Fibroblast of gingiva (primary cell): ENCODE measurements around the gene GPR62.

ENCODE experiments used
- DNase-seq: peaks from one replicate; pipeline ENCODE4 v3.0.0-alpha.2; 2011; ENCODE audit warnings: low read depth

The GPR62 gene

GRCh38 chr3:51955893-51956770 lies 951 bp downstream of the GPR62 start:
- DNase-seq = peak; percentile 47

DNA sequence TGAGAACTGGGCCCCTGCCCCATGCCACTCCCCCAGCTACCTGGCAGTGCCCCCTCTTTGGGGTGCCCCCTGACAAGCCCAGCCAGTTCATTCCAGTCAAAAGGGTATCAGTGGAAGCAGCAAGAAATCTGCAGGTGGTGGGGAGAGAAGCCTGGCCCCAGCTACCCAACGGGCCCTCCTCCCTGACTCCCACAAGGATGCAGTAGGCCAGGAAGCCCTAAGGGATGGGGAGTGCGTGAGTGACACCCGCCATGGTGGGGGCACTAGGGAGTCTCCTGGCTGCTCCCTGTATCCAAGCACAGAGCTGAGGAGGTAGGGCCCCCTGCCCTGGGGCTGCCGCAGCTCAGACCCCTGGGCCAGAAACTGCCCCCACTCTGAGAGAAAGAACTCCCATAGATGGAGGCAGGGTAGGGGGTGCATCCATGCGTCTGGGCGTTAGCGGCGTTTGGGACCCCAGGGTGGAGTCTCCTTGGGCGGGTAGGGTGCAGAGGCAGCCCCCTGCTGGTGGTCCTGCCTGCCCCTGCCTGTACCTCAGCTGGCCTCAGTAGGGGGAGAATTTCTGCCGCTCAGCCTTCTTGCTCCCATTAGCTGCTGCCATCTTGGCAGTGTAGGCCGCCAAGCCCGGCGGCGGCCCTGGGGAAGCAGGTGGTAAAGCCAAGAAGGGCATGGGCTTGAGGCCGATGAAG lies 2.5 kb downstream of the GPR62 start:
- DNase-seq = no peak

GRCh38 chr3:51958603-51959521 lies 3.7 kb downstream of the GPR62 start:
- no peak for DNase-seq

DNA sequence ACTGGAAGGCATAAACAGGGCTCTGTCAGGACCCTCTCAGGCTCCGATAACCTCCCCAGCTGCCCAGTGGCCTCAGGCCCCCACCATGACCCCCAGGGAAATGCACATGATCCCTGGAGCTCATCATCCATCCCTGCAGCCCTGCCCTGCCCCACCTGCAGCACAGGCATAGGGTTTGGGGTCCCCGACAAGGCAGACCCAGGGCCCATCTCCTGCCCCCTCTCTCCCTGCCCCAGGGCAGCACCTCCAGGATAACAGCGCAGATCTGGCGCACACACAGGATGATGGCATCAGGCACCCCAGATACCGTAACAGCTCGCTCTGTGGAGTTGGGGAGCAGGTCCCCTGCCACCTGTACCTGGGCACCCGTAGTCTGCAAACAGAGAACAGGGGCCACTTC lies 4.5 kb downstream of the GPR62 start:
- no peak for DNase-seq

GRCh38 chr3:51960386-51960785 lies 5.2 kb downstream of the GPR62 start:
- no peak for DNase-seq

GRCh38 chr3:51961011-51961410 lies 5.8 kb downstream of the GPR62 start:
- no peak for DNase-seq

DNA sequence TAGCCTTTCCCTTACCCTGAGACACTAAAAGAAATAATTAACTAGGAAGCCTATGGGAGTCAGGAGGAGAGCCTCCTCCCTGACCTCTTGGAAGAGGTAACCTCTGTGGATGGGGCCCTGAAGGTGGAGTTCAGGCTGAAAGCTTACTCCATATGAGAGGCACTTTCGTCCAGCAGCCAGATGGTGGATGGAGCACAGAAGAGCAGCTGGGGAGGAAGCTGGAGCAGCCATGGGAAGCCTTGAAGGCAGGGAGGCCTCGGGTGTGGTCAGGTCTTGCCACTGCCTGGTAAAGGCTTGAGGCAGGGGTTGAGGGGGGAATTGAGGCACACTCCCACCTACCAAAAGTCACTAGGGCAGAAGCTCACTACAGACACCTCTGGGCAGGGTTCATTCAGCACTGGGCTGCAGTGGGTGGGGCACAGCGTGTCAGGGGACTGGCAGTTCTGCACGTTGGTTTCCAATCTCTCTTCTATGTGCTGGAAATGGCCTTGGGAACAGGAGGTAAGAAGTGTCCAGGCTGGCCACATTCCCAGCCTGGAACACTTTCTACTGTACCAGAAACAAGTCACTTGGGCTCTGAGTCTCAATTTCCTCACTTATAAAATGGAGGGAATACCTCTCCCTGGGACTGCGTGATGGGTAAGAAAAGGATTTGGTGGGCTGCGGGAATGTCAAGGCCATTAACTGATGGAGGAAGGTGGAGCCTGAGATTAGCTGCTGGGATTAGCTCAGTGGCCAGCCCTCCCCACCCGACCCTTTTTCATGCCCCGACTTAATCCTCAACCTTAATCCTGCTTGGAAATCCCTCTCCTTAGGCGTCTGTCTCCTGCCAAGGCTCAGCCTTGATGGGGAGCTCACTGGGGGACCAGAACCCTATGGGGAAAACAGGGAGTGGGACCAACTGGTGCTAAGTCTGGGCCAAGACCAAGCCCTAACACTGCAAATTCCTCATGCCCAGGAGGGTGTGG lies 6.7 kb downstream of the GPR62 start:
- DNase-seq = no peak

- DNase-seq = no peak
These were observed 7.8 kb downstream of the GPR62 start for GRCh38 chr3:51962854-51963530.

DNA sequence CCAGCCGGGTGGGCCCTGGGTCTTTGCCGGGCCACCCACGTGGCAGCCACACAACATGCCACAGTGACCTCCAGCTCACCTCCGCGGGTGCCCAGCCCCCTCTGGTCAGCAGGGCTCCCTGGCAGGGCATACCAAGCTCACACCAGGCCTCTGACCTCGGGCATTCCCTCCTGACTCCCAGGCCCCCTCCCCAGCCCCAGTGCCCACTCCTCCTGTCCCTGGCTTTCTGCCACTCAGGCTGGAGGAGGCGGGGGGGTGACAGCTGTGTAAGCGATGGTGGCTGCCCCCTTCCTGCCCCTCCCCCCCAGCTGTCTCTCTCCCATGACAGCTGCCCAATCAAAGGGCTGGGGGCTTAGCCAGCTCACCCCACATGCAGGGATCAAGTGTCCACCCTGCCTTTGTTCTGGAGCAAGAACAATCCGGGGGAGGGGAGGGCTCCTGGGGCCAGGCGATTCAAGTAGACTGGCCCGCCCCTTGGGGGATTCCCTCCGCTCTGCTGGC lies 8.8 kb downstream of the GPR62 start:
- no peak for DNase-seq

GRCh38 chr3:51964521-51964920 lies 9.3 kb downstream of the GPR62 start:
- no peak for DNase-seq

- no peak for DNase-seq
These were observed 10.8 kb downstream of the GPR62 start for GRCh38 chr3:51966016-51966415.

DNA sequence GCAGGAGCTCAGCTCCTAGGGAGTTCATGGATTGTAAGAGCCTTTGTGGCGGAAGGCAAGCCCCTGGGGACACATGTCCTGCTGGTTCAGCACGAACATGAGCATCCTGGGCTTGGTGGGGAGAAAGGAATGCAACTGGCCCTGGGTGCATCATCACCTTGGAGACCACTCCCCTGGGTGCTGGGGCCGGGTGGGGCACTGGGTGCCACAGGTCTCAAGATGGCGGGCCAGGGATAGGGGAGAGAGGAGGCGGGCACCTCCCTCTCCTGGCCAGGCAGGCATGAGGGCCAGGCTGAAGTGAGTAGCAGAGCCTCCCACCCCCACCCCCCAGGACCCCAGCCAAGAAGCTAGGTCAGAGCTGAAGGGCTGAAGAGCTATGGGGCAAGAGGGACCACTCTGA lies 11.3 kb downstream of the GPR62 start:
- no peak for DNase-seq

DNA sequence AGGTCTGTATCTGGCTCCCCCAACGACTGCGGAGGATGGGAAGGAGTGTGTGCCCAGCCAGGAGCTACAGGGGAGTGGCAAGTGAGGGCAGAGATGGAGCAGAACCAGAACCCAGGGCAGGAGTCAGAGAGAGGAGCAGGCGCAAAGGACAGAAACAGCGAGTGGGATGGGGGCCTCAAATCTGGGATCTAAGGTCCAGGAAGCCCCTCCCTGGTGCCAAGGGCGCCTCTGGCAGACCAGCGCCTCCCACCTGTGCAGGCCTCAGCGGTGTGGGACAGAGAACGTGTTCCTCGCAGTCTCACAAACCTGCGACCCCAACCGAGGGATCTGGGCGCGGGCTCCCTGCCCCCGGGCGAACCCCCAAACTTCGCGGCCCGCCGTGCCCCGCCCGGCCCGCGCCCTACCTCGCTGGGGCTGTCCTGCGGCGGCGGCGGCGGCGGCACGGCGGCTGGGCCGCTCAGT lies 11.8 kb downstream of the GPR62 start:
- DNase-seq = no peak

- peak; percentile 47 for DNase-seq
These were observed 12.4 kb downstream of the GPR62 start, which contains the start of gene PCBP4 for GRCh38 chr3:51967384-51968169. PCBP4 (minus strand) TSS chr3:51967454; CDS start chr3:51961240, 6,214 bp downstream.

- no peak for DNase-seq
These were observed 13.1 kb downstream of the GPR62 start for GRCh38 chr3:51968170-51968775.

GRCh38 chr3:51968883-51969678 lies 13.9 kb downstream of the GPR62 start:
- DNase-seq = no peak

DNA sequence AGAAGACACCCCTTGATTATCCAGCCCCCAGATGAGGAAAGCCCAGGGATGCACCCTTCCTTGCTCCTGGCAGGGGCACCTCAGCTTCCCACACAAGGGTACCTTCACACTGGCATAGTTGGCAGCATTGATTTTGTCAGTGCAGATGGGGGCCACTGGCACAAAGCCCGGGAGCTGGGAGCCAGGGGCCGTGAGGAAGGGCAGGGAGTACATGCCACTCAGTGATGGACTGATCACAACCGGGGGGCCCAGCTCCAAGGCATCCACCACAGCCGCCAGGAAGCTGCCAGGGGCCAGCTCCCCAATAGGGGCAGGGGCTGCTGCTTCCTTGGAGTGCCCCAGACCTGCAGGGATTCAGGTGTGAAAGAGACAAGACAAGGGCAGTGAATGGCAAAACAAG lies 14.7 kb downstream of the GPR62 start:
- no peak for DNase-seq
